Daoy (cell line): ENCODE measurements around the gene SLC12A3. TPM values are rescaled to one million over a fixed set of nuclear protein-coding genes. Genes with fewer than 3 reads are reported as not detected.
"Not testable (repeated sequence)": the region's sequence is repeated elsewhere in the genome, so short reads cannot be mapped to it uniquely, and the experiment has no call there.

Source experiments
- DNase-seq: peaks from one replicate; pipeline ENCODE4 v3.0.0-alpha.2; 2015; ENCODE audit warnings: low read depth
- total RNA-seq: library from RNA; depleted of rRNA; stranded (reverse); fragments of >200 nt; shearing (Covaris generic); gene quantifications from 2 replicates; pipeline ENCODE4 v1.2.3, GENCODE V29; 2014

The SLC12A3 gene
- total RNA-seq, 1 experiment from 2014 or later, result not detected

DNA sequence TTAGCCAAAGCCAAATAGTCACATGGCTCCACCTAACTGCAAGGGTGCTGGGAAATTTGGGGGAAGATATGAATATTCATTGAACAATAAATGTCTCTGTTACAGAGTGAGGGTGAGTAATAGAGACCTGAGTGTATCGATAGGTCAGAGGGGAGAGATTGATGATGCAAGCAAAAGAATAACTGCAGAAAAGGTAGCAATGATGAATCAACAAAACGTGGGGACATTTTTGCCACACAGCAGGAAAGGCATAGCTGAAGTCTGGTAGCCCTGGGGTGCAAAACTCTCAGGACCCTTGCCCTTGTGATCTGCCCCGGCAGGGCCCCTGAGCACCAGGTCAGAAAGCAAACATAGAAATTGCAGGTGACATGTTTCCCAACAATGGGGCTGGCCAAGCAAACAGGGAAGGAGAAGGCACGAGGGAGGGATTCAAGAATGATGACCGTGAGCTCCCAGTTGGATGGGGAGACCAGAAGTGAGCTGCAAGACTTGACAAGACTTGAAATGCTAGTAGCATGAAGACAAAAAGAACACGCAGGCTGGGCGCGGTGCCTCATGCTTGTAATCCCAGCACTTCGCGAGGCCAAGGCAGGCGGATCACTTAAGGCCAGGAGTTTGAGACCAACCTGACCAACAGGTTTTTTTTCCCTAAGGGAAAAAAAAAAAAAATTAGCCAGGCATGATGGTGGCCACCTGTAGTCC, 54.2 kb downstream of the SLC12A3 start:
- DNase-seq, result no peak

DNA sequence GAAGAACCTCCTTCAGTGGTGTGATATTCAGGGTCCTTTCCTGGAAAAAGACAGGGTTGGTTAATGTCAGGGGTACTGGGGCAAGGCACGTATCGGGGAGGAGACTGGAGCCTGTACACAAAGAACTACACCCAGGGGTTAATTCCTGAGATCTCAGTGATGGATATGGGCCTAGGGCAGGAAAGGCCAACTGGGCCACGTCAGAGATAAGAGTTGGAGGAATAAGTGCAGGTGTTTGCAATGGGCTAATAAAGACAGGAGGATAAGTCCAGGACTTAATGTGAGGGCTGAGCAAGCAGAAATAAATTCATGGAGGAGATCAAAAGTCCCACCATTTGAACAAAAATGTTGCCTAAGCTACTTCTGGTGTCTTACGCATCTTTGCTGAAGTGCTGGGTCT, 56.6 kb downstream of the SLC12A3 start:
- no peak for DNase-seq

DNA sequence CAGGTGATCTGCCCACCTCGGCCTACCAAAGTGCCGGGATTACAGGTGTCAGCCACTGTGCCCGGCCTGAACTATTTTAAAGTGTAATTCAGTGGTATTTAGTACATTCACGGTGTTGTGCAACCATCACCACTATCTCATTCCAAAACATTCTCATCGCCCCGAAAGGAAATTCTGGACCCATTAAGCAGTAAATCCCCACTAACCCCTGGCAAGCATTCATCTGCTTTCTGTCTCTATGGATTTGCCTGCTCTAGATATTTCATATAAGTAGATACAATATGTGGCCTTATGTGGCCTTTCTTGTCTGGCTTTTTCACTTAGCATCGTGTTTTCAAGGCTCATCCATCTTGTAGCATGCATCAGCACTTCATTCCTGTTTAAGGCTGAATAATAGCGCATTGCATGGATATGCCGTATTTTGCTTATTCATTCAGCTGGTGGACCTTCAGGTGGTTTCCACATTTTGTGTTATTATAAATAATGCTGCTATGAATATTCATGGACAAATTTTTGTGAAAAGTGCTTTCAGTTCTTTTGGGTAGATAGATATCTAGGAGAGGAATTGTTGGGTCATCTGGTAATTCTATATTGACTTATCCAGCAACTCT, 58.6 kb downstream of the SLC12A3 start:
- DNase-seq, result no peak

- no peak for DNase-seq
These were observed 62.5 kb downstream of the SLC12A3 start for GRCh38 chr16:56927471-56927870.

DNA sequence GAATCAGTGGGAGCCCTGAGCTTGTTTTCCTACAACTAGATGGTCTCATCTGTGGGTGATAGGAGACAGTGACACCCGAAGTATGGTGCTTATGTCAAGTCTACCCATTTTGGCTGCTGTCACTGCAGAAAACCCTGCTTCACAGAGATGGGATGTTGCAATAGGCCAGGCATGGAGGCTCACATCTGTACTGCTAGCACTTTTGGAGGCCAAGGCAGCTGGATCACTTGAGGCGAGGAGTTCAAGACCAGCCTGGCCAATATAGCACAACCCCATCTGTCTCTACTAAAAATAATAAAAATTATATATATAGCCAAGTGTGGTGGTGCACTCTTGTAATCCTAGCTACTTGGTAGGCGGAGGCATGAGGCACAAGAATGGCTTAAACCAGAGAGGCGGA, 64.6 kb downstream of the SLC12A3 start:
- no peak for DNase-seq

DNA sequence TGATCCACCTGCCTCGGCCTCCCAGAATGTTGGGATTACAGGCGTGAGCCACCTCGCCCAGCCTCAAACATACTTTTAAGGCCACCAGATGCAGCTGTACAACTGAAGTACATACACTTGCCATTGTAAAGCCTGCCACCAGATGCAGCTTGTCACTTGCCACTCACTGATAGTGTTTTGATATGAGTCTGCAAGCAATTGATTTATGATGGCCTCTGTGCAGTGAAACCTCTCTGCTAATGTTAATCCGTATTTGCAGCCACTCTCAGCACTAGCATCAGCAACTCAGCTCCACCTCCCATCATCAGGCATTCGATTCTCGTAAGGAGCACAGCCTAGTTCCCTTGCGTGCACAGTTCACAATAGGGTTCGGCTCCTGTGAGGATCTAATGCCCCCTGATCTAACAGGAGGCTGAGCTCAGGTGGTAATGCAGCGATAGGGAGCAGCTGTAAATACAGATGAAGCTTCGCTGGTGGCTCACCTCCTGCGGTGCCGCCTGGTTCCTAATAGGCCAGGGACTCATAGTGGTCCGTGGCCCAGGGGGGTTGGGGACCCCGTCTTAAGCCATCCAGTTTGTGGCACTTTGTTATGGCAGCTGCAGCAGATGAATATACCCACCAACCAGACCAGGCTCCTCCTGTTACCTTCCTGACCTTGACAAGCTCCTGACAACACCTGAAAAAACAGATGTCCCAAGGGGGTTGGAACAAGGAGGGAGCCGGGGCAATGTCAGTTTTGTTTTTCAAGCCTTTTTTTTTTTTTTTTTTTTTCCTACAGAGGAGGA, 65.7 kb downstream of the SLC12A3 start:
- DNase-seq, result no peak

- no peak for DNase-seq
These were observed 66.4 kb downstream of the SLC12A3 start for GRCh38 chr16:56931271-56931891.

- DNase-seq, result peak; percentile 98
These were observed 67.1 kb downstream of the SLC12A3 start, which contains the start of gene HERPUD1 for GRCh38 chr16:56931892-56932720. Gene HERPUD1, plus strand, starts transcription at chr16:56932142. Its CDS starts 103 bp downstream, at chr16:56932245.

DNA sequence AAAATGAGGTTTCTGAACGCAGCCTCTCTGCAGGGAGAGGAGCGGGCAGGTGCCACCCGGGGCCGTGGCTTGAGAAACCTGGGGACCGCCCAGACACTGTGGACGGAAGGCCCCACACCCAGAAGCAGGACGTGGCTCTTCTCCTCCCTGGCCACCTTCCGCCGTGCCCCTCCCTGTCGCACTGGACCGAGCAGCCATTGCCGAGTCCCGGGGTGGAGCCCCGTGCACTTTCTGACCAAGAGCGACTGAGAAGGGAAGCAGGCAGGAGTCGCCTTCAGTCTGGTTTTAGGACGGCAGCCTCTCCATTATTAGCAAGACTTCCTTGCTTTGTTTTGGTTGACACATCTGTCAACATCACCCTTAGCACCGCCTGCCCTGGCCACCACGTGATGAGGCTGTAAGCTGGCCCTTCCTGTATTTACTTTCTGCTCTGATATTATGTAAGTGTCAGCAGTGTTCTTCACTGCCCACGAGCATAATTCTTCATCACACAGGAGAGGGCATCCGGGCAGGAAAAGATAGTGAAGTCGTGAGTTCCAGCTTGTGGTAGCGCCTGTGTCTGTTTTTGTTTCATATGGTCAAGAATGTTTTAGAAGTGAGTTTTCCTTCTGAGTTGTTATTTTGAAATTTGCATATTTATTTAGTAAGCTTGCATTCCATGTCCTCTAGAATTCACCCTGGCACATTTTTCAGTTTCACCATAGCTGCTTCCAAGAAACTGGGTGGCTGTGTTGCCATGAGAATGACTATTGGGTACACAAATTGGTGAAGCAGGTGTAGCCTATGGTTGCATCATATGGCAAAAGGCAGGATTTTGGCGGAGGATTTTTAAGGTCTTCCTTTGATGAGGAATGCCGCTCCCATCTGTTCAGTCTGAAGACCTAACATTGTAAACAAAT, 68.0 kb downstream of the SLC12A3 start:
- peak; percentile 60 for DNase-seq

DNA sequence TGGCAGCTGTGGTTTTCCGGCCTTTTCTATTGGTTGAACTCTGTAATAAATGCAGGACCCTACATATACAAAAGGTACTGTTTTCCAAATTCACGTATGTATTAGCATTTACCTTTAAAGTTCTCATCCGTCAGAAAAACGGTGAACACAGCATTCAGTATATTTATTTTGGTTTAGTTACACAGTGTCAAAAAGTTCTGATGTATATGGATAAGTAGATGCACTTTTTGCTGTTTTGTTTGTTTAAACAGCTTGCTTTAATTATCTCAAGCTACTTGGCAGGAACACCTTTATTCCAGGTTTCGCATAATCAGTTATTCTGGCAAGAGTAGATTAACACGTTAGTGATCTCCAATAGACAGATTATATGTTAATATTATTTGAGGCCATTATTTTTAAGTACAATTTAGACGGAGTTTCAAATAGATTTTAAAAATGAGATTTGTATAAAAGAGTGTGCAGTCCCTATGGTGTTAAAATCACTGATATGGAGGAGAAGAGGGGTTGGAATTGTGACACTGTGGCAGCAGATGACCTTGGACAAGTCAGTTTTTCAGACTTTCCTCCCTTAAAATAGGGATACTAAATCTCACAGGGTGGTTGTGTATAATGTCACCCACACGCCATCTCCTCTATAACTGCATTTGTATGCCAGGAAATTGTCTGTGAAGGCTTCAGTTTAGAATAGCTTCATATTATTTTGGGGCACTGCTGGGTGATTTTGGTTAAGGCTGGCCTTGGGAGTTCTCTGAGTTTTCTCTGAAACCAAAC, 69.0 kb downstream of the SLC12A3 start:
- no peak for DNase-seq

DNA sequence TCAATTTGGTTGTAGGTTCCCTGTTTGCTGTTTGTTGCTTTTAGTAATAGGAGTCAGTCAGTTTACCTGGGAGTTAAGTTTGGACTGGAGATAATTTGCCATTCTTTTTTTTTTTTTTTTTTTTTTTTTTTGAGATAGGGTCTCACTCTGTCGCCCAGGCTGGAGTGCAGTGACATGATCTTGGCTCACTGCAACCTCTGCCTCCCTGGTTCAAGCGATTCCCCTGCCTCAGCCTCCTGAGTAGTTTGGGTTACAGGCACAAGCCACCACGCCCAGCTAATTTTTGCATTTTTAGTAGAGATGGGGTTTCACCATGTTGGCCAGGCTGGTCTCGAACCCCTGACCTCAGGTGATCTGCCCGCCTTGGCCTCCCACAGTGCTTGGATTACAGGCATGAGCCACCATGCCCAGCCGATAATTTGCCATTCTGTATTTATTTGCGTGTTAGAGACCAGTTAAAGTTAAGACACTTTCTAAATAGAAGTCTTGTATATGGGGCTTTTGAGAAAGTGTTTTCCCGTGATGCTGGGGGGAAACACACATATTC, 69.7 kb downstream of the SLC12A3 start:
- not testable (repeated sequence) for DNase-seq

- no peak for DNase-seq
These were observed 70.2 kb downstream of the SLC12A3 start for GRCh38 chr16:56935201-56935600.

DNA sequence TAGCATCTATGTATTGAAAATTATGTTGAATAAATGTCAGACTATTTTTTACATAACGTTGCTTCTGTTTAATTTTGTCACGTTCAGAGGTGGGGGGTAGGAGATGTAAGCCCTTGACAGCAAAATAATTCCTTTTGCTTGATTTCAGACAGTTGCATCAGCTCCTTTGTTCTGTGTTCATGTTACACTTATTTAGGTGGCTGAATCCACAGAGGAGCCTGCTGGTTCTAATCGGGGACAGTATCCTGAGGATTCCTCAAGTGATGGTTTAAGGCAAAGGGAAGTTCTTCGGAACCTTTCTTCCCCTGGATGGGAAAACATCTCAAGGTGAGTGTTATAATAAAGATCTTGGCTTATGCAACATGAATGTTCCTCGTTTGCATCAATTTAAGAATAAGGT, 71.5 kb downstream of the SLC12A3 start:
- no peak for DNase-seq

- no peak for DNase-seq
These were observed 71.9 kb downstream of the SLC12A3 start for GRCh38 chr16:56936950-56937349.

DNA sequence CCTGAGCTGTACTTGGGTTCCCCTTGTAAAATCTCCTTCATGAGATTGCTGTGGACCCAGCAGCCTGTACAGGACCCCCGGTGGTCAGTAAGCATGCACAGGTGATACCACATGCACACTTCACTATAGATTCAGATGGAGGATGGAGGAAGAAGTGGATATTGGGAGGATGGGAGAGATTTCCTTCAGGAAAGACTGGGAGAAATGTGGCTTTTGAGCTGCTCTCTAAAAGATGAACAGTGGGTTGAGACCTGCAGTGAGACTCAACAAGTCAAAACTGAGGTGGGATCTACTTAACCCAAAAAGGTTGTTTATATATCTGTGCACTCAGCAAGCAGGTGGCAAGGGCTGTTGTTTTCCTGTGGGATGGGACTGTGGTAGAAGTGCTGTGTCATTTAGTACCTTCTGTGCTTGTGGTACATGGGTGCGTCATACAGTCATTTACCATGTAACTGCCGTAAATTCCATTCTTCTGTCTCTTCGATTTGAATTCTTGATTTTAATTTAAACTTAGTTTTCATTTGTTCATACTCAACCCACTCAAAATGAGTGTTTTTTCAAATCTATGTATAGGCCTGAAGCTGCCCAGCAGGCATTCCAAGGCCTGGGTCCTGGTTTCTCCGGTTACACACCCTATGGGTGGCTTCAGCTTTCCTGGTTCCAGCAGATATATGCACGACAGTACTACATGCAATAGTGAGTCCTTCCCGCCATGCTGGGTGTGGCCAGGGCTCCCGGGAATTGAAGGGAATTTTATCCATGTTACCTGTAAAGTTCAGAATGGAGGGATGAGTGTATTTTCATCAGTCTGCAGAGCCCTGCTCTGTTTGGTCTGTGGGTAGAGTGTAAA, 73.9 kb downstream of the SLC12A3 start:
- no peak for DNase-seq

DNA sequence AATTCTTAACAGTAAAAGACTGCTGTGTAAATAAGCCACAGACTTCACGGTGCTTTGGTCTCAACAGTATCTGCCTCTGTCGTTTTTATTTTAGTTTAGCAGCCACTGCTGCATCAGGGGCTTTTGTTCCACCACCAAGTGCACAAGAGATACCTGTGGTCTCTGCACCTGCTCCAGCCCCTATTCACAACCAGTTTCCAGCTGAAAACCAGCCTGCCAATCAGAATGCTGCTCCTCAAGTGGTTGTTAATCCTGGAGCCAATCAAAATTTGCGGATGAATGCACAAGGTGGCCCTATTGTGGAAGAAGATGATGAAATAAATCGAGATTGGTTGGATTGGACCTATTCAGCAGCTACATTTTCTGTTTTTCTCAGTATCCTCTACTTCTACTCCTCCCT, 74.8 kb downstream of the SLC12A3 start:
- DNase-seq, result no peak

DNA sequence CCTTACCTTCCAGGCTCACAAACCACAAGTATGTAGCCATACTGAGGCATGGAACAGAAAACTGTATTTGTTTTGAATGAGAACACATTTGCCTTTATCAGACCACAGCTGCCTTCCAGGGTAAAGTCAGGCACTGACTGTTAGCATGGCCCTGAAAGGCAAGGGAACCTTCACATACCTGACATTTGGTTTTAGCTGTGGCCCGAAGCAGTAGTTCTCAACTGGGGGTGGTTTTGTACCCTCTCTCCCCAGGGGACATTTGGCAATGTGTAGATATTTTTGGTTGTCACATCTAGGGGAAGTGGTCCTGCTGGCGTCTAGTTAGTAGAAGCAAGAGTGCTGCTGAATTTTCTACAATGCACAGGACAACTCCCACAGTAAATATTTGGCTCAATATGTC, 76.1 kb downstream of the SLC12A3 start:
- DNase-seq, result no peak

- no peak for DNase-seq
These were observed 76.9 kb downstream of the SLC12A3 start for GRCh38 chr16:56941856-56942331.
